CD14-positive monocyte (primary cell): ENCODE measurements around the gene INPP5B. TPM values are rescaled to one million over a fixed set of nuclear protein-coding genes. Genes with fewer than 3 reads are reported as not detected.

Experiments
- DNase-seq, 3 donors: peaks; one replicate each; pipeline ENCODE4 v3.0.0-alpha.2; 2011 to 2022
- H2AFZ ChIP-seq: 2 replicates; pipeline ENCODE4 v1.6.0; 2012; ENCODE audit warnings: mild to moderate bottlenecking, low read depth, low read length, inconsistent platforms; ENCODE audit not compliant: insufficient read depth, poor library complexity, severe bottlenecking
- H3K27ac ChIP-seq, 2 donors: 1 replicate in 1 of 2; 2 replicates in 1 of 2; pipeline ENCODE4 v1.5.1; 2012 to 2013; ENCODE audit warnings: low read length in 2 of 2, control low read depth in 1 of 2, inconsistent platforms in 1 of 2, low read depth in 1 of 2, mild to moderate bottlenecking in 1 of 2
- H3K27me3 ChIP-seq, 2 donors: one replicate each; pipeline versions ENCODE4 v1.6.0 to v1.6.1; 2011 to 2013; ENCODE audit warnings: low read length in 2 of 2; ENCODE audit not compliant: control insufficient read depth in 2 of 2, insufficient read depth in 2 of 2
- H3K36me3 ChIP-seq, 2 donors: replicated peaks in 1 of 2; 1 replicate in 1 of 2; 2 replicates in 1 of 2; pipeline versions ENCODE4 v1.5.1 to v1.6.1; 2012 to 2013; ENCODE audit warnings: low read length in 2 of 2, control low read depth in 1 of 2, inconsistent platforms in 1 of 2, mild to moderate bottlenecking in 1 of 2; ENCODE audit not compliant: insufficient read depth in 2 of 2, control insufficient read depth in 1 of 2
- H3K4me1 ChIP-seq, 2 donors: 1 replicate in 1 of 2; 2 replicates in 1 of 2; pipeline versions ENCODE4 v1.5.1 to v1.6.1; 2012 to 2013; ENCODE audit warnings: low read length in 2 of 2, control low read depth in 1 of 2, inconsistent platforms in 1 of 2, mild to moderate bottlenecking in 1 of 2, moderate library complexity in 1 of 2; ENCODE audit not compliant: insufficient read depth in 2 of 2, control insufficient read depth in 1 of 2
- H3K4me2 ChIP-seq: replicated peaks from 2 replicates; pipeline ENCODE3; 2012; ENCODE audit warnings: low read length, moderate library complexity, mild to moderate bottlenecking; ENCODE audit not compliant: poor library complexity, severe bottlenecking; ENCODE audit errors: extremely low read depth
- H3K4me3 ChIP-seq, 3 experiments: fragments of 200-600 bp in 1 of 3; sonication (generic) in 1 of 3; replicated peaks in 1 of 3; 1 replicate in 2 of 3; 2 replicates in 1 of 3; pipeline ENCODE4 v1.5.1; 2011 to 2013; ENCODE audit warnings: low read length in 3 of 3, mild to moderate bottlenecking in 3 of 3, control low read depth in 2 of 3, low read depth in 2 of 3, inconsistent platforms in 1 of 3, moderate library complexity in 1 of 3
- H3K79me2 ChIP-seq: 2 replicates; pipeline ENCODE4 v1.6.0; 2012; ENCODE audit warnings: mild to moderate bottlenecking, control low read depth, inconsistent platforms, low read length, moderate library complexity; ENCODE audit not compliant: insufficient read depth
- H3K9ac ChIP-seq: 2 replicates; pipeline ENCODE4 v1.6.0; 2017; ENCODE audit warnings: low read length, mild to moderate bottlenecking; ENCODE audit not compliant: insufficient read depth, poor library complexity, severe bottlenecking
- H3K9me3 ChIP-seq, 2 donors: replicated peaks in 1 of 2; 1 replicate in 1 of 2; 2 replicates in 1 of 2; pipeline versions ENCODE4 v1.5.1 to v1.6.1; 2012 to 2013; ENCODE audit warnings: low read length in 2 of 2, control low read depth in 1 of 2; ENCODE audit not compliant: control insufficient read depth in 1 of 2, insufficient read depth in 1 of 2
- H4K20me1 ChIP-seq: 2 replicates; pipeline ENCODE4 v1.6.0; 2012; ENCODE audit warnings: mild to moderate bottlenecking, low read length, control low read depth, moderate library complexity; ENCODE audit not compliant: insufficient read depth
- H3K27ac Mint-ChIP-seq, 7 donors: one replicate each; pipeline ENCODE4 v1.8.0; 2020; ENCODE audit warnings: mild to moderate bottlenecking in 7 of 7, mixed read lengths in 7 of 7, moderate library complexity in 6 of 7, inconsistent platforms in 2 of 7
- H3K27me3 Mint-ChIP-seq, 3 donors: one replicate each; pipeline ENCODE4 v1.8.0; 2021 to 2022; ENCODE audit warnings: low read depth in 3 of 3, mild to moderate bottlenecking in 3 of 3, mixed read lengths in 3 of 3, moderate library complexity in 3 of 3, inconsistent platforms in 1 of 3
- H3K36me3 Mint-ChIP-seq, 2 donors: one replicate each; pipeline ENCODE4 v1.8.0; 2020; ENCODE audit warnings: mixed read lengths in 2 of 2, inconsistent platforms in 1 of 2, mild to moderate bottlenecking in 1 of 2
- H3K4me1 Mint-ChIP-seq: one replicate; pipeline ENCODE4 v1.8.0; 2020; ENCODE audit warnings: mild to moderate bottlenecking, mixed read lengths
- H3K4me3 Mint-ChIP-seq, 2 donors: one replicate each; pipeline ENCODE4 v1.8.0; 2020; ENCODE audit warnings: mild to moderate bottlenecking in 2 of 2, mixed read lengths in 2 of 2, moderate library complexity in 1 of 2
- H3K9me3 Mint-ChIP-seq, 7 donors: one replicate each; pipeline ENCODE4 v1.8.0; 2020 to 2022; ENCODE audit warnings: mixed read lengths in 7 of 7, mild to moderate bottlenecking in 6 of 7, moderate library complexity in 6 of 7, inconsistent platforms in 2 of 7
- CTCF ChIP-seq: fragments of 200-600 bp; IDR thresholded peaks from one replicate; pipeline ENCODE4 v1.8.0; 2022; ENCODE audit warnings: antibody characterized with exemption, mild to moderate bottlenecking
- WGBS: methylation state at CpG from one replicate; pipeline ENCODE4 v1.1.5; 2013; ENCODE audit warnings: missing lambda C conversion rate; ENCODE audit not compliant: insufficient coverage; 5-methylcytosine and 5-hydroxymethylcytosine counted together
- intact Hi-C, 2 donors: fragments of 100-400 bp; cut with micrococcal nuclease; formaldehyde crosslinking; loops; one replicate each; pipeline versions ENCODE4 v1.15.0 to v1.15.1; 2023
- polyA plus RNA-seq, 3 donors: library from polyadenylated mRNA; depleted of rRNA in 1 of 3; unstranded in 2 of 3; stranded (reverse) in 1 of 3; fragments of 300-500 nt in 2 of 3; fragments of >200 nt in 1 of 3; fragmentation: Illumina TruSeq in 2 of 3; gene quantifications; 1 replicate in 2 of 3; 2 replicates in 1 of 3; pipeline ENCODE4 v1.2.3, GENCODE V29; 2012 to 2021

INPP5B gene
- polyA plus RNA-seq, 3 donors, result 3.0 to 13.1 (median 5.8) TPM

GRCh38 chr1:37944816-37945215 is 2.0 kb downstream of the INPP5B start:
- H3K27me3 ChIP-seq, result no peaks in the 10 kb centered on the region

GRCh38 chr1:37944086-37944763 is 2.6 kb downstream of the INPP5B start:
- Mint-ChIP-seq H3K27ac (no peak overlapping the region), H3K27me3 (no peaks in the 10 kb centered on the region), H3K36me3 (peaks cover 21 to 51% of the 10 kb centered on the region in 2 donors), H3K4me3 (no peak overlapping the region), H3K9me3 (no peaks in the 10 kb centered on the region), H3K4me1 (peaks cover 32% of the 10 kb centered on the region)
- WGBS, result no CpG with 5 or more reads among the region's 4 CpGs
- H3K36me3 ChIP-seq, result peaks cover 30 to 32% of the 10 kb centered on the region in 2 donors
- H3K4me1 ChIP-seq, result peaks cover 23 to 28% of the 10 kb centered on the region in 2 donors
- no peak overlapping the region for H3K4me2 ChIP-seq
- no peaks in the 10 kb centered on the region for H4K20me1 ChIP-seq
- no peak for DNase-seq
- H3K79me2 ChIP-seq, result peaks cover 15% of the 10 kb centered on the region
- no peak for TF ChIP-seq CTCF
- no peaks in the 10 kb centered on the region for H3K27me3 ChIP-seq
- no peaks in the 10 kb centered on the region for H3K9me3 ChIP-seq
- no peak overlapping the region for H3K9ac ChIP-seq
- no peak overlapping the region for H2AFZ ChIP-seq
- no peak overlapping the region for H3K4me3 ChIP-seq
- H3K27ac ChIP-seq, result no peak overlapping the region
- intact Hi-C loops, result no loop called here

More at GRCh38 chr1:37944816-37945215, 2.0 kb downstream of the INPP5B start:
- no peaks in the 10 kb centered on the region for H4K20me1 ChIP-seq
- H3K27me3 Mint-ChIP-seq, result no peaks in the 10 kb centered on the region
- H3K4me1 ChIP-seq, result peaks cover 23 to 28% of the 10 kb centered on the region in 2 donors
- H3K9ac ChIP-seq, result no peak overlapping the region
- no peaks in the 10 kb centered on the region for H3K9me3 Mint-ChIP-seq
- peaks cover 21 to 45% of the 10 kb centered on the region in 2 donors for H3K36me3 Mint-ChIP-seq
- intact Hi-C loops, result no loop called here
- WGBS, result 100% methylated on average over 3 of the region's 5 CpGs
- H3K4me3 Mint-ChIP-seq, result no peak overlapping the region
- no peak overlapping the region for H3K27ac Mint-ChIP-seq
- peaks cover 15% of the 10 kb centered on the region for H3K79me2 ChIP-seq
- DNase-seq, result no peak
- H2AFZ ChIP-seq, result no peak overlapping the region
- H3K4me2 ChIP-seq, result no peak overlapping the region
- no peak for TF ChIP-seq CTCF
- peaks cover 27 to 30% of the 10 kb centered on the region in 2 donors for H3K36me3 ChIP-seq
- H3K4me3 ChIP-seq, result no peak overlapping the region
- no peaks in the 10 kb centered on the region for H3K9me3 ChIP-seq
- no peak overlapping the region for H3K27ac ChIP-seq
- H3K4me1 Mint-ChIP-seq, result peaks cover 32% of the 10 kb centered on the region
